ENCODE data around the gene PCSK7.

- TF ChIP-seq CTCF (IDR thresholded peaks at IDR 0.05) (no peak), POLR2A (IDR thresholded peaks at IDR 0.05) (no peak)
Observed at GRCh38 chr11:117171007-117171403, 60.9 kb downstream of the PCSK7 start.

All from adrenal gland (tissue), 5 donors.